LoVo (cell line): ENCODE measurements around the gene KIAA0930.
"Not testable (repeated sequence)": the region's sequence is repeated elsewhere in the genome, so short reads cannot be mapped to it uniquely, and the experiment has no call there.

Experiments
- DNase-seq: peaks from one replicate; pipeline ENCODE4 v3.0.0-alpha.2; 2016; ENCODE audit warnings: low spot score

The KIAA0930 gene

GRCh38 chr22:45200860-45201511, 39.7 kb downstream of the KIAA0930 start:
- DNase-seq, result no peak

GRCh38 chr22:45200230-45200629, 40.5 kb downstream of the KIAA0930 start:
- DNase-seq, result no peak

GRCh38 chr22:45199723-45200122, 41.0 kb downstream of the KIAA0930 start:
- DNase-seq, result no peak

GRCh38 chr22:45198463-45198795, 42.3 kb downstream of the KIAA0930 start:
- DNase-seq, result no peak

DNA sequence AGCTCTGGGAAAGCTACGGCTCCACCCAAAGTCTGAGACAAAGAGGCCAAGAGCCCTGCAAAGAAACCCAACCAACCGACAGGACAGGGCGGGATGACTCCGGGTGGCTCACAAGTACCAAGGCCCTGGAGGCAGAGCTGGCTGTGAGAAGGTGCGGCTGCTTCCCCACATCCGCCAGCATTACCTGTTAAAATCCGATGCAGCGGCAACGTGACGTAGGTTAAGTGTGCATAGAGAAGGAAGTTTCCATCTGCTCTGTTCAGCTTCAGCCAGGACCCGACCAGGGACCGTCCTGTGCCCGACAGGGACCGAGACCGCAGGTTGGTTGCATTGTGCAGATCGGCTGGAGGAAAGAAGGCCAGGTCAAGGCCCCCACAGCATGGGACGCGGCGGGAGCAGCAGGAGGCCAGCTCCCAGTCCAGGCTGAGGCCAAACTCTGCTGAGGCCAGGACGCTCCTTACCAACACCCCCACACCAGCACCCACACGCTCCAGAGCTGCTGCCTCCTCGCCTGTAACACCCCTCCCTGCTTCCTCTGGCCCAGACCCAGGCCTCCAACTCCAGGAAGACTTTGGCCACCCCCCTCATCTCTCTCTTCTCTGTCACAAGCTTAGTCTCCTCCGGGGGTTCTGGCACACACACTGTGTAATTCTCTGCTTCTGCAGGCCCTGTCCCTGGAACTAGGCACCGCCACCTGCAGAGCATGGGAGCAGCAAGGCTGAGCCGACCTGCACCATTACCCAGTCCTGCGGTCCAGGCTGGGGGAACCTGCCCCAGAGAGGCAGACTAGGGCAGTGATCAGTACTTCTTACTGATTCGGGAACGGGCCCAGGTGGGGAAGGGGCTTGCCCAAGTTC, 42.9 kb downstream of the KIAA0930 start:
- DNase-seq, result no peak

- no peak for DNase-seq
Observed at GRCh38 chr22:45196926-45197605, 43.6 kb downstream of the KIAA0930 start.

DNA sequence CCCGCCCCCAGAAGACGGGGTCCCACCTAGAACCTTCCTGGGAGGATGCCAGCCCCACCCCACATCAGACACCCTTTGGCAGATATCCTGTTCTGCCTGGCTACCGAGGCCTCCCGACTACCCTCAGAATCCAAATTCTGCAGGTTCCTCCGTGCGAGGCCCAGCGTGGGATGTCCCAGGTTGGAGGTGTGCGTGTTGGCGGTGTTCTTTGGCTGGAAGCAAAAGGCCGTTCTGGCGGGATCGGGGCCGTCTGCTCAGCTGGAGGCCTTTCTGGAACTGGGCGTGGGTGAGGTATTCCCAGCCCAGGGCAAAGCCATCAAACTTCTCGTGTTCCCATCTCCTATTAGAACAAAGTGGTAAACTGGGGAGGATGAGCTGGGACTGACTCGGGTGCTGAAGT, 44.4 kb downstream of the KIAA0930 start:
- DNase-seq, result no peak

- no peak for DNase-seq
Observed at GRCh38 chr22:45195616-45196015, 45.1 kb downstream of the KIAA0930 start.

DNA sequence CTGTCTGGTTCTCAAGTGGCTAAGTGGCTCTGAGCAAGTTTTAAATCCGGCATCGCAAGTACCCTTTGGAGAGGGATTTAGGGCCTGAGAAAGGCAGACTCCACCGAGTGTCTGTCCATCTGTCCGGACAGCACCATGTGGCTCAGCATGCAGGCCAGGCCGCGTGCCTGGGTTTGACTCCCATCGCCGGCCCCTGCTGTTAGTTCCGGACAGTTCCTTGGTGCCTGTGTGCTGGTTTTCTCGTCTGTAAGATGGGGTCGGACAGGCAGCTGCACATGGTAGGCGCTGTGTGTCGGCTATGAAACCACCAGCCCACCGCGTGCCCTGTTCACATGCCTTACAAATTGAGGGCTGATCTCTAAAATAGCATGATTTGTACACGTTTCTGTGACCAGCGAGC, 46.0 kb downstream of the KIAA0930 start:
- no peak for DNase-seq

DNA sequence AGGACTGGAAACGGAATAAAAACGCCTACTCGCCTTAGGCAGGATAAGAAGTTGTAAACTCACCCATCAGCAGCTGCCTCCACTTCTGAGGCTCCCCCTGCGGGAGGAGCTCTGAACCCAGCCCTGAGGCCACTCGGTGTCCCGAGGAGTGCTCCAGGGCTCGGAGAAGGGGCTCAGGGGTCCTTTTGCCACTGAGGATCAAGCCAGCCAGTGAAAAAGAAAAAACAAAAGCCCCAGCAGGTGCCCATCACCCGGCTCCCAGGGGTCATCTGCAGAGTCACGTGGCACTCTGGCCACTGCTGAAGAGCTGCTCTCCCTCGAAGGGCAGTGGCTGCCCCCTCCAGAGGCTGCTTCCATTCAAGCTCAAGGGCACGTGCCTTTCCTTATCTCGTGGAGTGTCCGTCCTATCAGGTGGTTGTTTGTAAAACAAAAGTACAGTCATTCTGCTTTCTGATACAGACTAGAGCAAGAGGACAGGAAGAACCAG, 48.0 kb downstream of the KIAA0930 start:
- DNase-seq, result no peak

DNA sequence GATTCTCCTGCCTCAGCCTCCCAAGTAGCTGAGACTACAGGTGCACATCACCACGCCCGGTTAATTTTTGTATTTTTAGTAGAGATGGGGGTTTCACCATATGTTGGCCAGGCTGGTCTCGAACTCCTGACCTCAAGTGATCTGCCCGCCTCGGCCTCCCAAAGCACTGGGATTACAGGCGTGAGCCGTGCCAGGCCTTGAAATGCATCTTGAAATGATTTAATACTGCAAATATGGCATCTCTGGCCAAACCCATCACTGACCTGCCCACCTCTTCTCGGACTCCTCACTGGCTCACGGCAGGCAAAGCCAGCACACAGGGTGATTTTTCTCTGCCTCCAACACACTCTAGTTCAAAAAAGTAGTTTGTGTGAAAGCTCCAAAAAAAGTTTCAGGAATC, 48.9 kb downstream of the KIAA0930 start:
- DNase-seq, result not testable (repeated sequence)

GRCh38 chr22:45190202-45190872, 50.4 kb downstream of the KIAA0930 start:
- no peak for DNase-seq

GRCh38 chr22:45188779-45189178, 51.9 kb downstream of the KIAA0930 start:
- no peak for DNase-seq

DNA sequence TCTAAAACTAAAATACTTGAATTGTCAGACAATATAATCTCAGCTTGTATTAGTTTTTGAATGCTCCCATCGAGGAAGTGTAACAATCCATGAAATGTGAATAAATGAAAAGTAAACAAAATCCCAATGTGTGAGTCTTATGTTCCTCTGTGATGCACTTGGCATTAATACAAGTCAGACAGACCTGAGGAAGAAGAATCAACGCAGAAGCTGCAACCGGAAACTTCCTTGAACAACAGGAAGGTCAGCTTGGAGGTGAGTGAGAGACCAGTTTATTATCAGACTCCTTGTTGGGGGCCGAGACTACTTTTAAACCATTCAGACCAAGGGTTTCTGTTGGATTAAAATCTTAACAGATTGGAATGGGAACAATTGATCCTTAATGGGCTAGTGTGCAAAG, 52.8 kb downstream of the KIAA0930 start:
- no peak for DNase-seq

DNA sequence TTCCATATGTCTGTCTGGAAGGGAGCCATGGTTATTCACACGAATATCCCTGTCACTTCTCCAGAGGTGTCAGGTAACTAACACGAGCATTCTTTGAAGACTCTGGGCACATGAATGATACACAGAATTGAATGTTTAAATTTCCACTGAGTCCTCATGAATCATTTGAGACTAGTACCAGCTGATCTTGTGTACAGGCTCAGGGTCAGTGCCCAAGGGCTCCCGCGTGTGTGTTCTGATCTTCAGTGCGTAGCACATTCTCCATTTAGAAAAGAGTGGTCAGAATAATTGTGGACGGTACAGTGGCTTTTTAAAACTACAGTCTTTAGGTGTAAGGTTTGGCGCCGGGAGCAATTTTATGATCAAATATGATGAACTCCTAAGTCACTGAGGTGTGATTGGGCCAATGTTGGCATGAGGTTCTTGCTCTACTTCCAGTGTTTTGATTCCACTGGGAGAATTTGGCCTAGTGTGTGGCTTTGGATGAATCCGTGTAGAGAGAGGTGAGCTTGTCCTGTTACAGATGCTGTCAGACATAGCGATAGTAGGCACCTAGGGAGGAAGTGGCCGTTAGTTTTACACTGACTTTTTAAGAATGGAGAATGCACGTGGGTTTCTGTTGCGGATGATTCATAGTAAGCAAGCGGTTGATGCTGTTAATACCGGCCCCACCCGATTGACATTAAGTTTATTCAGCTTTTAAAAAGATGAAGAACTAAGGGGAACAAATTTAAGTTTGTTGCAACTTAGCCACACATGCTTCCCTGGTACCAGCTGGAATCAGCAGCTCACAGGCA, 54.8 kb downstream of the KIAA0930 start:
- no peak for DNase-seq

GRCh38 chr22:45183974-45184373, 56.7 kb downstream of the KIAA0930 start:
- DNase-seq, result no peak

GRCh38 chr22:45181766-45182165, 58.9 kb downstream of the KIAA0930 start:
- DNase-seq, result no peak

GRCh38 chr22:45181240-45181639, 59.5 kb downstream of the KIAA0930 start:
- DNase-seq, result no peak

DNA sequence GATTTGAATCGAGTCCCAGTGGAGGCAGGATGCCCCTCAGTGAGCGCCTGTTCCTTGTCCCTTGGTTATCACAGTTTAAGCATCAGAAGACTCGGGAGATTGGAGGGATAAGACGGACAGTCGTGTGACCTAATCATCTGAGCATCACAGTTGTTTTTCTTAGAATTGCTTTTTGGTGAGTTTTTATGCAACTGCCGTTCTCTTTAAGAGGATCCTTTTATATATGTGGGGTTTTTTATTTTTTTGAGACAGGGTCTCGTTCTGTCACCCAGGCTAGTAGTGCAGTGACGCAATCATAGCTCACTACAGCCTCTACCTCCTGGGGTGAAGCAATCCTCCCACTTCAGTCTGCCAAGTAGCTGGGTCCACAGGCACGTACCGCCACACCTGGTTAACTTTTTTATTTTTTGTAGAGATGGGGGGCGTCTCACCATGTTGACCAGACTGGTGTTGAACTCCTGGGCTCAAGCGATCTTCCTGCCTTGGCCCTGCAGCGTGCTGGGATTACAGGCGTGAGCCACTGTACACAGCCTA, 60.5 kb downstream of the KIAA0930 start:
- DNase-seq, result no peak

- no peak for DNase-seq
Observed at GRCh38 chr22:45179276-45180049, 61.2 kb downstream of the KIAA0930 start.
